ENCODE data around the gene SRD5A3. TPM values are rescaled to one million over a fixed set of nuclear protein-coding genes. Genes with fewer than 3 reads are reported as not detected.

SRD5A3 gene
- total RNA-seq, 1 experiment from 2014 or later = 39.6 TPM

DNA sequence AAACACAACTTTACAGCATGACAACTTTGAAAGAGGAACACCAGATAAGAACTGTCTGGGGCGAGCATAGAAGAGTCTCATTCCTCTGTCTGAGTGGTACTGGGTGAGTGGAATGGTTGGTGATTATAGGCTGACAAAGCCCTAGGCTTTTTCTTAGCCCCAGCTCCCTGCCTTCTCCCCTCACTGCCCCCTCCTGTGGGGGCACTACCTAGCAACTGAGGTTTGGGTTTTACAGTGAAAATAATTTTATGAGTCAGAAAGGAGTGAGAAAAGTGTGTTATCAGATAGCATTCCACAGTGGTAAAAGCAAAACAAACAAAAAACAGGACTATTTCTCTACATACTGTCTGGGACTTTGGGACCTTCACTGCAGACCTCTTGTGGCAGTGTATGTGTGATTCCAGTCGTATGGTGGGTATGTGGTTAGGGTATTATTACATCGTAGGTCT lies 39.2 kb downstream of the SRD5A3 start:
- TF ChIP-seq, protein P1, sequence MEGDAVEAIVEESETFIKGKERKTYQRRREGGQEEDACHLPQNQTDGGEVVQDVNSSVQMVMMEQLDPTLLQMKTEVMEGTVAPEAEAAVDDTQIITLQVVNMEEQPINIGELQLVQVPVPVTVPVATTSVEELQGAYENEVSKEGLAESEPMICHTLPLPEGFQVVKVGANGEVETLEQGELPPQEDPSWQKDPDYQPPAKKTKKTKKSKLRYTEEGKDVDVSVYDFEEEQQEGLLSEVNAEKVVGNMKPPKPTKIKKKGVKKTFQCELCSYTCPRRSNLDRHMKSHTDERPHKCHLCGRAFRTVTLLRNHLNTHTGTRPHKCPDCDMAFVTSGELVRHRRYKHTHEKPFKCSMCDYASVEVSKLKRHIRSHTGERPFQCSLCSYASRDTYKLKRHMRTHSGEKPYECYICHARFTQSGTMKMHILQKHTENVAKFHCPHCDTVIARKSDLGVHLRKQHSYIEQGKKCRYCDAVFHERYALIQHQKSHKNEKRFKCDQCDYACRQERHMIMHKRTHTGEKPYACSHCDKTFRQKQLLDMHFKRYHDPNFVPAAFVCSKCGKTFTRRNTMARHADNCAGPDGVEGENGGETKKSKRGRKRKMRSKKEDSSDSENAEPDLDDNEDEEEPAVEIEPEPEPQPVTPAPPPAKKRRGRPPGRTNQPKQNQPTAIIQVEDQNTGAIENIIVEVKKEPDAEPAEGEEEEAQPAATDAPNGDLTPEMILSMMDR (IDR thresholded peaks at IDR 0.05; ENCODE audit: unreplicated experiment) = no peak
- no peak for DNase-seq
- Mint-ChIP-seq H3K27ac (ENCODE audit: unreplicated experiment) (no peak overlapping the region), H3K9me3 (ENCODE audit: low read depth, unreplicated experiment) (no peaks in the 10 kb centered on the region), H3K27me3 (ENCODE audit: unreplicated experiment) (no peaks in the 10 kb centered on the region), H3K4me3 (ENCODE audit: low read depth, unreplicated experiment) (no peak overlapping the region), H3K36me3 (ENCODE audit: insufficient read depth, unreplicated experiment) (no peaks in the 10 kb centered on the region), H3K4me1 (ENCODE audit: low read depth, unreplicated experiment) (peaks cover 9% of the 10 kb centered on the region)
- intact Hi-C loops (cut with micrococcal nuclease; ENCODE audit: unreplicated experiment) = no loop called here
- no TSS peak for BruUV-seq (replicated peaks)
- CTCF ChIA-PET = no interaction called here

DNA sequence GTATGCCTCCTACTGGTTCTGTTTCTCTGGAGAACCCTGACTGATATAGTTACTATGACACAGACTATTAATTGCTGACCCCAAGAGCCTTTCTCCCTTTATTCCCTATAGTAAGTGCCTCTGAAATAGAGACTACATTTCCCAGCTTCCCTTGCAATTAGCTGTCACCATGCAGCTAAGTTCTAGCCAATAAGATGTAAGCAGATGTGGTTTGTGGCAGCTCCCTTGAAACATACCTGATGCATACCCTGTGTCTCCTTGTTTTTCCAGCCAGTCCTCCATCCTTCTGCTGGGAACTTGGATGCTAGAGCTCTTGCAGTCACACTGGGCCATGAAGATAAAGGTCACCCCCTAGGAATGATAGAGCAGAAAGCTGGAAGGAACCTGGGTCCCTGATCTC lies 40.0 kb downstream of the SRD5A3 start:
- H3K27ac Mint-ChIP-seq (ENCODE audit: unreplicated experiment) = no peak overlapping the region
- H3K36me3 Mint-ChIP-seq (ENCODE audit: insufficient read depth, unreplicated experiment) = no peaks in the 10 kb centered on the region
- no TSS peak for BruUV-seq (replicated peaks)
- no peak for DNase-seq
- H3K9me3 Mint-ChIP-seq (ENCODE audit: low read depth, unreplicated experiment) = no peaks in the 10 kb centered on the region
- intact Hi-C loops (cut with micrococcal nuclease; ENCODE audit: unreplicated experiment) = no loop called here
- CTCF ChIA-PET = interaction anchor here (0.6 kb wide), 1 partner anchor 46 kb away, joined by 3 read pairs; no protein-coding TSS in a partner anchor
- H3K27me3 Mint-ChIP-seq (ENCODE audit: unreplicated experiment) = no peaks in the 10 kb centered on the region
- H3K4me3 Mint-ChIP-seq (ENCODE audit: low read depth, unreplicated experiment) = no peak overlapping the region
- TF ChIP-seq, protein P1 (IDR thresholded peaks at IDR 0.05; ENCODE audit: unreplicated experiment) = no peak
- H3K4me1 Mint-ChIP-seq (ENCODE audit: low read depth, unreplicated experiment) = peaks cover under 1% of the 10 kb centered on the region

DNA sequence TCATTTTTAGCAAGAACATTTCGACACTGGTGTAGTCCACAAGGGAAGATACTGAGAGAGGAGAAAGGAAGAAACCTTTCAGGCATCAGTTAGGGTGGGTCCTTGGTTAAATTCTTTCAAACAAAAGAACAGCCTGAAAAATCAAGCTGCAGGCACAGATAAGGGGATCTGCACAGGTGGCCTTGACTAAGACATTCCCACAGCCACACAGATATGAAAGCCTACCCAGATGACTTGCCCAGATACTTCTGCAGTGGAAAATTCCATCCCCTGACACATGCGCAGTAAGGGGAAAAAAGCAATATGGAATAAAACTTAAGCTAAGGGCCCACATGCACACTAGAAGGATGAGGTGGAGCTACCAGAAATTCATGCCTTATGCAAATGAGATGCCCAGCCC lies 40.8 kb downstream of the SRD5A3 start:
- no TSS peak for BruUV-seq (replicated peaks)
- Mint-ChIP-seq H3K9me3 (ENCODE audit: low read depth, unreplicated experiment) (no peaks in the 10 kb centered on the region), H3K36me3 (ENCODE audit: insufficient read depth, unreplicated experiment) (no peaks in the 10 kb centered on the region), H3K27me3 (ENCODE audit: unreplicated experiment) (no peaks in the 10 kb centered on the region), H3K27ac (ENCODE audit: unreplicated experiment) (no peak overlapping the region), H3K4me1 (ENCODE audit: low read depth, unreplicated experiment) (no peaks in the 10 kb centered on the region), H3K4me3 (ENCODE audit: low read depth, unreplicated experiment) (no peak overlapping the region)
- TF ChIP-seq, protein P1 (IDR thresholded peaks at IDR 0.05; ENCODE audit: unreplicated experiment) = no peak
- intact Hi-C loops (cut with micrococcal nuclease; ENCODE audit: unreplicated experiment) = no loop called here
- CTCF ChIA-PET = no interaction called here
- DNase-seq = no peak

DNA sequence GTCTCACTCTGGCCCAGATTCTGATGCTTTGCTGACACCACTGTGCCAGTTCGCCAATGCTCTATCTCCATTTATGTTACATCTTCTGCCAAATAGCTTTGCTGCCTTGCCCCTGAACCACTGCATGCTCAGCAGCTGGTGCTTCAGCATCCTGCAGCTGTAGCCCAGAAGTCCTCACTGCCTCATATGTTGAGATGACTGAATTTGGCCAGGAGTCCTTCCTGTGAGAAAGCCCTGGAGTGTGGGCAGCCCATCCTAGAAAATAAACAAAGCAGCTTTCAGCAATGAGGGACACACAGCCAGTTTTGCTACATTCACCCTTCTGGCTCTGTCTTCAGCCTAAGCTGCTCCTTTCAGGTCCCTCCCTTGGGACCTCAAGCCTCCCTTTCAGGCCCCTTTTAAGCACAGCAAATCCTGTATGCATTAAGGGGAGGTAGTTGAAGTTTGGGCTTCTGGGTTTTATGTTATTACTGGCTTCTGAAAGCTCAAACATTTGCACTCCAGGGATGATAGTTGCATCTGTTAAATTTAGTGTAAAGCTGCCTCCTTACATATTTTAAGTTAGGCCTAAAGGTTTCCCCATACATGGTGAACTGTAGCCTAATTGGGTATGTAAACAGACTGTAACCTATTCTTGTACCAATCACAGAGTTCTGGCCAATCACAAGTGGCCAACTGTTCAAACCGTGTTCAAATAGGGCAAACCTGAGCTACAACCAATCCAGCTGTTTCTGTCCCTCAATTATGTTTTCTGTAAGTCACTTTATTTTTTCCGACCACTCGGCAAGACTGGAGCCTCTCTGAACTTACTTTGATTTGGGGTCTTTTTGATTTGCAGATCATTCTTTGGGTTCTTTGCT lies 47.6 kb downstream of the SRD5A3 start:
- no TSS peak for BruUV-seq (replicated peaks)
- H3K4me1 Mint-ChIP-seq (ENCODE audit: low read depth, unreplicated experiment) = peaks cover 14% of the 10 kb centered on the region
- peaks cover 36% of the 10 kb centered on the region for H3K36me3 Mint-ChIP-seq (ENCODE audit: insufficient read depth, unreplicated experiment)
- no peak for DNase-seq
- no peak overlapping the region for H3K4me3 Mint-ChIP-seq (ENCODE audit: low read depth, unreplicated experiment)
- no peaks in the 10 kb centered on the region for H3K27me3 Mint-ChIP-seq (ENCODE audit: unreplicated experiment)
- no peak overlapping the region for H3K27ac Mint-ChIP-seq (ENCODE audit: unreplicated experiment)
- CTCF ChIA-PET = no interaction called here
- H3K9me3 Mint-ChIP-seq (ENCODE audit: low read depth, unreplicated experiment) = no peaks in the 10 kb centered on the region
- intact Hi-C loops (cut with micrococcal nuclease; ENCODE audit: unreplicated experiment) = no loop called here
- TF ChIP-seq, protein P1 (IDR thresholded peaks at IDR 0.05; ENCODE audit: unreplicated experiment) = no peak

All from Calu3 (cell line).